Stimulated activated CD8-positive, alpha-beta memory T cell treated with anti-CD3 and anti-CD28 coated beads, Interleukin-12 subunit alpha, Interleukin-12 subunit beta, amount 100 ng/mL, for 1 hour (primary cell): ENCODE data around the gene ANKRD13A.
A peak's percentile ranks its signal among the peaks of the same experiment; 100 is the strongest.
"Not testable (repeated sequence)": the region's sequence is repeated elsewhere in the genome, so short reads cannot be mapped to it uniquely, and the experiment has no call there.

Experiments
- DNase-seq: peaks from one replicate; pipeline ENCODE4 v3.0.0-alpha.2; 2020; ENCODE audit warnings: low read depth

Gene ANKRD13A

DNA sequence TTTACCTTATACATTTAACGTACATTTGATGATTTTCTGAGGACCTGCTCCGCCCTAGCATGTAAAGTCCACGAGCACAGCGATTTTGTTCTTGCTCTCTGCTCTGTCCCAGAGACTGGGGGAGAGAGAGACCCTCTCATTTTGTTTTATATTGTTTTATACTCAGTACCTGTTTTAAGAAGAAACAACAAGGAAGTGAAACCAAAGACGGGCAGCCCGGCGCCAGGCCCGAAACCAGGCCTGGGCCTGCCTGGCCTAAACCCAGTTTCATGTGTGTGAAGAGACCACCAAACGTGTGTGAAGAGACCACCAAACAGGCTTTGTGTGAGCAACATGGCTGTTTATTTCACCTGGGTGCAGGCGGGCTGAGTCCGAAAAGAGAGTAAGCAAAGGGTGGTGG, 49.8 kb downstream of the ANKRD13A start:
- DNase-seq = not testable (repeated sequence)

GRCh38 chr12:110049666-110050065, 50.4 kb downstream of the ANKRD13A start:
- DNase-seq = not testable (repeated sequence)

DNA sequence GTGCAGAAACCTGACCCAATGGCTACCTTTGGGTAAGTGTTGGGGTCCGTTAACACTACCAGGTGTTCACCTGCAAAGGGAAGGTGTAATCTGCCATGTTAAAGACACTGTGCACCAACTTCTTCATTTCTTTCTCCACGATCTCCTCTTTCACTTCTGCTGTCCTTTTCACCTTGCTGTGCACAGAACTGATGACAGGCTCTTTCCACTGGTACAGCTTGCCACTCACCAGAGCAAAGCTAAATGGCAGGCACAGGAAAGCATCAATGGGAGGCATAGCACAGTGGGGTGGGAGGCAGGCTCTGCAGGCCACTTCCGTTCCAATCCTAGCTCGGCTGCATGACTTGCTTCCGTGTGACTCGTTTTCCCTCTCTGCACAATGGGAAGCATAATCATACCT, 51.7 kb downstream of the ANKRD13A start:
- DNase-seq = no peak

DNA sequence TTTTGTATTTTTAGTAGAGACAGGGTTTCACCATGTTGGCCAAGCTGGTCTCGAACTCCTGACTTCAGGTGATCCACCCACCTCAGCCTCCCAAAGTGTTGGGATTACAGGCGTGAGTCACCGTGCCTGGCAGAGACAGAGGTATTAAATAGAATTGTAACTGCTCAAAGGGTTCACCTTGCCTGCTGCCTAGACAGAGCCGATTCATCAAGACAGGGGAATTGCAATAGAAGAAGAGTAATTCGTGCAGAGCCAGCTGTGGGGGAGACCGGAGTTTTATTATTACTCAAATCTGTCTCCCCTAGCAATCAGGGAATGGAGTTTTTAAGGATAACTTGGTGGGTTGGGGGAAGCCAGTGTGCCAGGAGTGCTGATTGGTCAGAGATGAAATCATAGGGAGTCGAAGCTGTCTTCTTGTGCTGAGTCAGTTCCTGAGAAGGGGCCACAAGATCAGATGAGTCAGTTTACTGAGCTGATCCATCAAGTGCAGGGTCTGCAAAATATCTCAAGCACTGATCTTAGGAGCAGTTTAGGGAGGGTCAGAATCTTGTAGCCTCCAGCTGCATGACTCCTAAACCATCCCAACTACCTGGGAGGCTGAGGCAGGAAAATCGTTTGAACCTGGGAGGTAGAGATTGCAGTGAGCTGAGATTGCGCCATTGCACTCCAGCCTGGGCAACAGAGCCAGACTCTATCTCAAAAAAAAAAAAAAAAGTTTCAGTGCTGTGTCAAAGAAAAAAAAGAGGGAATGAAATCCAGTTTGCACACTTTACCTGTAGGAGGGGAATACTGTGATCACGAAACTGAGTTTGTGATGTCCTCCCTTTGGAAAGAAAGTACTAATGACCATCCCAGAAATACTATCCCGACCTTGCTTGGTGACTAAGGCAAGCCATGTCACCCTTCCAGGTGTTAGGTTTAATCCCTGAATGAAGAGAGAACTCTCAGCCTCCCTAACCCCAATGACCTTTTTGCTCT, 56.4 kb downstream of the ANKRD13A start:
- not testable (repeated sequence) for DNase-seq

DNA sequence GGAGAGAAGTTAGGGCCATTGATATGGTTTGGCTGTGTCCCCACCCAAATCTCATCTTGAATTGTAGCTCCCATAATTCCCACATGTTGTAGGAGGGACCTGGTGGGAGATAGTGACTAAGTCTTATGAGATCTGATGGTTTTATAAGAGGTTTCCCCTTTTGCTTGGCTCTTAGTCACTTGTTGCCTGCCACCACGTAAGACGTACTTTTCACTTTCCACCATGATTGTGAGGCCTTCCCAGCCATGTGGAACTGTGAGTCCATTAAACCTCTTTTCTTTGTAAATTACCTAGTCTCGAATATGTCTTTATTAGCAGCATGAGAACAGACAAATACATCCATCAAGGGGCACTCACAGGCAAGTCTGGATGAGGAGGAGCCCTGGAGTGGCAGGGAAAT, 57.4 kb downstream of the ANKRD13A start:
- not testable (repeated sequence) for DNase-seq

DNA sequence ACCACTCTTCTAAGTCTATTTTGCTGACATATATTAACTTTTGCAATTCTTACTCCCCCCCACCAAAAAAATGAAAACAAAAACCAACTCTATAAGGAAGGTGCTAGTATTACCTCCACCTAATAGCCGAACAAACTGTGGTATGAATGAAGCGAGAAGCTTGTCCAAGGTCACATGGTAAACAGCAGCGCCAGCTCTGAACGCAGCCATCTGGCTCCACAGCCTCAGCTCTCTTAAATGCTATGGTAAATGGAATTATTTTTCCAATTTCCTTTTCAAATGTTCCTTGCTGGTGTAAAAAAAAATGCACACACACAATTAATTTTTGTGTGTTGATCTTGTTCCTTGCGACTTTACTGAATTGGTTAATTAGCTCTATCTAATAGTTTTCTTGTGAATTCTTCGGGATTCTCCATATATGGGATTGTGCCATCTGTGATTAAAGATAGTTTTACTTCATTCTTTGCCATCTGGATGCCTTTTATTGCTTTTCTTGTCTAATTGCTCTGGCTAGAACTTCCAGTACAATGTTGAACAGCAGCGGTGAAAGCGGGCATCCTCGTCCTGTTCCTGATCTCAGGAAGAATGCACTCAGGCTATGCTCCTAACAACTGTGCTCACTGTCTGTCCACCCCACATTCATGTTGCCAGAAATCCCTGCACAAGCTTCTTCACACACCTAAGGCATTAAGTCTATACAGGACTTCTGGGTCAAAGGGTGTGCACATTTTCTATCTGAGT, 59.8 kb downstream of the ANKRD13A start:
- no peak for DNase-seq

DNA sequence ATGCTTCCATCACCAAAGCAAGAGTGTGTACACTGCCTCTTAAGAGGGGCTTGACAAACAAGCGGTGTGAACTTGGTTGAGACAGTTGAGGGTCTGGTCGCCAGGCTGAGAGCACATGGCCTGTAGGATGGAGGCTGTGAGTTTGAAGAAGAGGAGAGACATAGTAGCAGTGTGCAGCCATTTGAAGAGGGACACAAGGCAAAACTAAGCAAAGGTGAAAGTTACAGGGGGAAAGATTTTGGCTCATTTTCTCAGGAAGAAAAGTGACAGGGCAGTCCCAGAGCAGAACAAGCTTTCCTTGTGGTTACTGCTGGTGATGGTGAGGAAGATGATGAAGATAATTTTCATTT, 60.4 kb downstream of the ANKRD13A start:
- no peak for DNase-seq

- no peak for DNase-seq
These were observed 63.0 kb downstream of the ANKRD13A start for GRCh38 chr12:110062241-110062640.

- DNase-seq = no peak
These were observed 66.3 kb downstream of the ANKRD13A start for GRCh38 chr12:110065540-110065939.

DNA sequence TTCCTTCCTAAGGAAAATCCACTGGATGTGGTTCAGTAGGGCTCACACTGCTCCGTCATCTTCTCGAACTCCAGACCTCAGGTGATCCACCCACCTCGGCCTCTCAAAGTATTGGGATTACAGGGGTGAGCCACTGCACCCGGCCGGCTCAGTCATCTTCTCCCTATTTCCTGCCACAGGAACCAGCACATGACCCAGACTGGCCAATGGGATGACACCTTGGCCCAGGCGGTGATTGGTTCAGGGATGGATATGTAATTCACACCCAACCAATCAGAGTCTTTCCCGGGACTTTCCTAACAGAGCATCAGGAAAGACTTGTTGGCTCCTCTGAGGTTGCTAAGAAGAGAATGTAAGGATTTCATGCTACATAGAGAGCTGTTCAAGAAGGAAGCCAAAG, 68.3 kb downstream of the ANKRD13A start:
- DNase-seq = no peak

DNA sequence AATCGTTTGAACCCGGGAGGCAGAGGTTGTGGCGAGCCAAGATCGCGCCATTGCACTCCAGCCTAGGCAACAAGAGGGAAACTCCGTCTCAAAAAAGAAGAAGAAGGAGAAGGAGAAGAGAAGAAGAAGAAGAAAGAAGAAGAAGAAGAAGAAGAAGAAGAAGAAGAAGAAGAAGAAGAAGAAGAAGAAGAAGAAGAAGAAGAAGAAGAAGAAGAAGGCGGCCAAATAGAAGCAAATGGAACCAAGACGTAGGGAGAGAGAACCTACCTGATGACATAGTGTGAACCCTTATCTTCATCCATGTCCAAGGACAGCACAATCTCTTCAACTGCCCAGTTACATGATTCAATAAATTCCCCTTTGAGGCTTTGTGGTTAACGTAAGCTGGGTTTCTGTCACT, 68.9 kb downstream of the ANKRD13A start:
- not testable (repeated sequence) for DNase-seq

GRCh38 chr12:110068654-110069053, 69.4 kb downstream of the ANKRD13A start:
- DNase-seq = no peak

GRCh38 chr12:110071504-110071903, 72.3 kb downstream of the ANKRD13A start:
- no peak for DNase-seq

DNA sequence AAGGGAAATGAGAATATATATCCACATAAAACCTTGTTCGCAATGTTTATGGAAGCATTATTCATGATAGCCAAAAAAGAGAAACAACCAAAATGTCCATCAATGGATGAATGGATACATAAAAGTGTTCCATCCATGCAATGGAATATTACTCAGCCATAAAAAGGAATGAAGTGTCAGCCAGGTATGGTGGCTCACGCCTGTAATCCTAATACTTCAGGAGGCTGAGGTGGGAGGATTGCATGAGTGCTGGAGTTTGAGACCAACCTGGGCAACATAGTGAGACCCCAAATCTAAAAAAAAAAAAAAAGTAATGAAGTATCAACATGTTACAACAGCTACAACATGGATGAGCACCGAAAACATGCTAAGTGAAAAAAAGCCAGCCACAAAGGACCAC, 72.7 kb downstream of the ANKRD13A start:
- no peak for DNase-seq

DNA sequence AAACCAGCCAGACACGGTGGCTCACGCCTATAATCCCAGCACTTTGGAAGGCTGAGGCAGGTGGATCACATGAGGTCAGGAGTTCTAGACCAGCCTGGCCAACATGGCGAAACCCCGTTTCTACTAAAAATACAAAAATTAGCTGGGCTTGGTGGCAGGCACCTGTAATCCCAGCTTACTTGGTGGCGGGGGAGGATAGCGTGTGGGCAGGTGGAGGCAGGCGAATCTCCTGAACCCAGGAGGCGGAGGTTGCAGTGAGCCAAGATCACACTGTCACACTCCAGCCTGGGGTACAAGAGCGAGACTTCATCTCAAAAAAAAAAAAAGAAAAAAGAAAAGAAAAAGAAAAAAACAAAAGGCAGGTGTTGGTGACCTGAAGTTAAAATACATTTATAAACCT, 73.4 kb downstream of the ANKRD13A start:
- not testable (repeated sequence) for DNase-seq

- DNase-seq = no peak
These were observed 74.0 kb downstream of the ANKRD13A start for GRCh38 chr12:110073049-110073831.

GRCh38 chr12:110074089-110074488, 74.9 kb downstream of the ANKRD13A start:
- DNase-seq = no peak

- no peak for DNase-seq
These were observed 76.7 kb downstream of the ANKRD13A start for GRCh38 chr12:110075880-110076279.

GRCh38 chr12:110077800-110078199, 78.6 kb downstream of the ANKRD13A start:
- no peak for DNase-seq

DNA sequence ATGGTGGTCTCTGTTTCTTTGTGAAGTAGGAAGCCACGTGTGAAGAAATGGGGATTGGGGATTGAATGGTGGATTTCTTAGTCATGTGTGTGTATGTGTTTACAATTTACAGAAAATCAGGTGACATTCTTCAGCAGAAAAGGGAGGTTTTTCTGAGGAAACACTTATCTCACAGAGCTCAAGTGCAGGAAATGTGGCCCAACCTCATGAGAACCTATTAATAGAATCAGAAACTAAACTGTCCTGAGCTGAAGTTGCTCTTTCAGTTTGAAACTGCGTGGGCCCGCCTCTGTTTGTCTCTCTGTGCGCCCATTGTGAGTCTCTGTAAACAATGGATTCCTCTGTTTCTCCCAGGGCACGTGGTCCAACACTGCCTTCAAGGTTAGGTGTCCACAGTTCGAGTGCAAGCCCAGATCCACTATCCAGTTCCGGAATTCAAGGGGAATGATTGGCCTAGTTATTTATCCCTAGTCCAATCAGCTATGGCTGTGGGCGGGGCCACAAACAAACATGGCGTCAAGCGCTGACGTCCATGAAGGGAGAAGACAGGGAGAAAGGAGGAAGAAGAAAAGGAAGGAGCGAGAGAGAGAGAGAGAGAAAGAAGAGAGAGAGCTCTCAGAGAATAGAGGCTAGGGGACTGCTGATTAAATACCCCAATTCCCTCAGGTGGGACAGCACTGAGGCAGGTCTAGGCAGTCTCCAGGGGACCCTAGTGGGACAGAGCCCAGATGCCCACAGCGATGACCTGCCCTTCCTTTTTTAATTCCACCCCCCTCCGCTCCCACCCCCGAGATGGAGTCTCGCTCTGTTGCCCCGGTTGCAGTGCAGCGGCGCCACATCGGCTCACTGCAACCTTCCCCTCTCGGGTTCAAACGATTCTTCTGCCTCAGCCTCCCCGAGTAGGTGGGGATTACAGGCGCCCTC, 80.5 kb downstream of the ANKRD13A start:
- peak; percentile 50 for DNase-seq

DNA sequence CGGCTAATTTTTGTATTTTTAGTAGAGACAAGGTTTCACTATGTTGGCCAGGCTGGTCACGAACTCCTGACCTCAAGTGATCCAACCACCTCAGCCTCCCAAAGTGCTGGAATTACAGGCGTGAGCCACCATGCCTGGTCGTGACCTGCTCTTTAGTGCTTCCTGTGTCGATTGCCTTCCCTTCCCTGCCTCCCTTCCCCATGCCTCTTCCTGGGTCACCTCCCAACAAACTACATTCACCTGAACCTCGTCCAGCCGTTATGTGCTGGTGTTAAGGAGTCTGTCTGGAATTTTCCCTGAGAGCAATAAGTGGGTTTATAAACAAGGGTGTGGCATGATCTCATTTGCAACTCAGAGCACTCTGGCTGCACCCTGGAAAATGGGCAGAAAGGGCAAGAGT, 81.2 kb downstream of the ANKRD13A start:
- DNase-seq = no peak
